Embryonic facial prominence (tissue), 1 donor: ENCODE data around the gene NALCN.

Experiments
- DNase-seq: peaks from one replicate; pipeline ENCODE4 v3.0.0-alpha.2; 2016; ENCODE audit errors: extremely low spot score

Gene NALCN

GRCh38 chr13:101291206-101291605, 125.1 kb downstream of the NALCN start:
- DNase-seq, result peak; percentile 46

DNA sequence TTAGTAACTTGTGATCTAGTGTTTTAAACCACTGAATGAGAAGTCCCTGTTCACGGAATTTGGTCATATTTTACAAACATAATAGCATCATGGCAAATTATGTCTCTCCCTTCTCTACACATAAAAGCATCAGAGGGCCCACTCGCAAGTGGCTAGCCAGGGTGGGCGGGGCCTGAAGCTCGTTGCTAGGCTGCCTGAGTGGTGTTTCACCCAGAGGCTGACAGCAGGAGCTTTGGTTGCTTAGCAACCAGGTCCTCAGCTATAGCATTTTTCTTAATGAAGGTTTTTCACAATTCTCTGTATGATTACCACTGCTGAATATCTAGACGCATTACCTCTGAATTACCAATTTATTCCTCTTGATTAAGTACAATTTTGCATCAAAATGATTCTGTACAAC, 126.5 kb downstream of the NALCN start:
- DNase-seq, result no peak

DNA sequence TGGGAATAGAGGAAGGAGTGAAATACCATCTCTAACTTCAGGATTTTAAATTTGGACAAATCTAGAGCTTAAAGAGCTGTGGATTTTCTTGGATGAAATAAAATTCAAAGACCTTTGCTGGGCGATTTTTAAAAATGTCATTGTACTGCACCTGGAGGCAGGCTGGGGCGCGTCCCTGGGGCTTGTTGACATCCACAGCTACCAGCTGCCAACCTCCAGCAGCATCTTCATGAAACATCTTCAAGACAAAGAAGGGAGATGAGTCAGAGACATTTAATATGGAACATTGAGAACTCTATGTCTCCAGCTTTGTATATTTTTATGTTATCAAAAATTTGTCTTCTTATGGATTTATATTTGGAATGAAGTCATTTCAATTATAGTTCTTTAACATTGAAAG, 132.5 kb downstream of the NALCN start:
- DNase-seq, result no peak

- no peak for DNase-seq
These were observed 143.4 kb downstream of the NALCN start for GRCh38 chr13:101272886-101273285.

- no peak for DNase-seq
These were observed 144.5 kb downstream of the NALCN start for GRCh38 chr13:101271681-101272245.

DNA sequence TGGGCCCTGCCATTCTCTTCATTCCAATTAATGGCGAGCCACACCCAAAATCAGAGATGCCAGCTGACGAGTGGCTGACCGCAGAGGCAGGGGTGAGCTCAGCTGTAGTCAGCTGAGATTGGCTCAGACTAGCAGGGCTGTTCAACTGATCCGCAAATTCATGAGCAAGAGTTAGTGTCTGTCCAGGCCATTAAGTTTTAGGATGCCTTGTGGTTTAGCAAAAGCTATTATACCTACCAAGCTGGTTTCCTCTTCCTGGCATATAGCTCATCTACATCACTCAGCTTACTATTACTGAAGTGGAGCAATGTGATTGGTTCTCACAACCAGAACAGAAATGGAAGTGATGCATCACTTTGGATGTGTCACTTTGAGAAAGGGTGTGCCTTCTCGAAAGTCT, 148.7 kb downstream of the NALCN start:
- no peak for DNase-seq

GRCh38 chr13:101265934-101266333, 150.4 kb downstream of the NALCN start:
- no peak for DNase-seq

GRCh38 chr13:101264931-101265330, 151.4 kb downstream of the NALCN start:
- no peak for DNase-seq

DNA sequence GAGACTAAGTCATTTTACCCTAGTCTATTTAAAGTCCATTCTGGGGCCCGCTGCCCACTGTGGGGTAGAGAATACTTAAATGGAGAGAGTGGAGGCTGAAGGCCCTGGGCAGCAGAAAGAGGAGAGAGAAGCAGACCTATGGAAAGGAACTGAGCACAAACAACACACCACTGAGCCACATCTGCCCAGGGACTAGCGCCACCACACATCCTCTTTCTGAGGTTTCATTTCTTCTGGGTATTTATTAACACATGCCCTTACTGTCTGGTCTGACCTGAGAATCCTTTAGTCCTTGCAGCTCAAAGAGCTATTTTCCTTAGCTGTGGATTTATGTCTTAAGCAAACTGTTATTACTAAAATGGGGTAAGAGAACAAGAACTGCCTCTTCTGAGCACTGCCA, 154.0 kb downstream of the NALCN start:
- no peak for DNase-seq

DNA sequence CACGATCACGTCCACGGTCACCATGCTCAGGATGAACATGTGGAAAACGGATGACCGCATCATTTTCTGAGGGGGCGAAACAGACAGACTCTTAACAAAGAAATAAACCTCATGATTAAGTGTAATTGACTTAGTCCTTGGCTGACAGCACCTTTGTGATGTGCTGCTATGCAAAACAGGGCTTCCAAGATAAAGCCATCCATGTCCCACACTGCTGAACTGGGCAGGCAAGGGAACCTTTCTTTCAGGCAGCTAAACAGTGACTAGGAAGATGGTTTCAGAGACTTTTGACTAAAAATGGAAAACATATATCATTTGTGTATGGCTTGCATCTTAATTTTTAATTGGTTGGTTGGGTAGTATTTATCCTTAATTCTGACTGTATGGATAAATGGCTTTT, 157.8 kb downstream of the NALCN start:
- DNase-seq, result no peak

DNA sequence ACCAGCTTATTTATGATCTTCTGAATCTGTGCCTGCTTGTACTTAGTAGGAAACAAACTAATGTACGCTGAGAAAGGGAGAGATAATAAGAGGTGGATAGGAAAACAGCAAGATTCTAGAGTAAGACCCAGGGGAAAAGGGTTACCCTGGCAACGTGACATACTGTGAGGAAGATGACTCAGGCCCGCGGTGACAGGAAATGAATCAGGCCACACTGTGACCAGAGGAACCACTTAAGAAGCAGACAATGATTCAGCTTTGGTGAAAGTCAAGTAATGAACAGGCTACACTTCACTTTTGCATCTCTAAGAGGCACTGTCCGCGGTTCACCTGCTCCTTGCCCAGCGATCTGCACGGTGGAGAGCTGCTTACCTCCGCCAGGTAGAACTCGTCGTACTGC, 158.2 kb downstream of the NALCN start:
- no peak for DNase-seq

DNA sequence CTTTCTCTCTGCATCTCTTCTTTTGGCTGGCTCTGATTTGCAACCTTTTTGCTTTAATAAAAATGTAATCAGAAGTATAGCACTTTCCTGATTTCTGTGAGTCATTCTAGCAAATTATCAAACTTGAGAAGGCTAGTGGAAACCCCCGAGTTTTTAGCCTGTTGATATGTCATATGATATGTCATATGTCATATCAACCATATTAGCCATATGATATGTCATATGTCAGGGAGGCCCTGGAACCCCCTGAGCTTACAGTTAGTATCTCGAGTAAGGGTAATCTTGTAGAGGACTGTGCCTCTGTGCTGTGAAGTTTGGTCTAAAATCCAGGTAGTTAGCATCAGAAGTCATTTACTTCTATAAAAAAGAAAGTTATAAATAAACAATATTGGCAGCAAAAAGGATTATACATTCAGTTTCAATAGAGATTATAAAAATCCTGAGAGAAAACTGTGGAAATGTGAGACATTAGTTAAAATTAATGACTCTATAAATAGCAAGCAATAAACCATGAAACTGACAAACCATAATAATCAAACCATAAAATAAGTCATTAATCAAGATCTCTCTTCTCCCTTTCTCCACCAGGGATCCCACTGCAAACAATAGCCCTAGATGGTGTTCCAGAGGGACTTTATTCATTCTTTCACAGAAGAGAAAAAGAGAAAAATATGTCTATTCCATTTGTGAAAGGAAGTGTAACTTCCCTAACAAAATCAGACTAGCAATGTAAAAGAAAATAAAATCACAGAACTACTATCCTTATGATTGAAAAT, 167.4 kb downstream of the NALCN start:
- DNase-seq, result no peak

GRCh38 chr13:101242720-101243119, 173.6 kb downstream of the NALCN start:
- no peak for DNase-seq

DNA sequence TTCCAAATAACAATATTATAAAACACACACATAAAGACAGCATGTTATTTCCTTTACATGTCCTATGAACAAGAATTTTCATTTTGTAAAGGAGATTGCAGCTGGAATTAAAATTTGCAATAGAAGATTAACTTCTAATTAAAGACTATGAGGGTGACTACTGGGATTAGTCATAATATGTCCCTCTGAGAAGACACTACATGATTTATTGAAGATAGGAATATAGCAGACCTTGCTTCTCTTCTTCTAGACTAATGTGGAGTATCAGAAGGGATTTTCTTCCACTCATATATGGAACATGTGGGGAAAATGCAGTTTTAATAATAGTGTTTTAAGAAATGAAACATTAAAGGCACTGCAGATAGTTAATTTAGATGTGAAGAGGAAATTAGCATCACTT, 177.8 kb downstream of the NALCN start:
- no peak for DNase-seq

- DNase-seq, result no peak
These were observed 184.4 kb downstream of the NALCN start for GRCh38 chr13:101231751-101232428.

GRCh38 chr13:101230271-101230890, 185.9 kb downstream of the NALCN start:
- no peak for DNase-seq

GRCh38 chr13:101219609-101220265, 196.6 kb downstream of the NALCN start:
- DNase-seq, result no peak

GRCh38 chr13:101218484-101218883, 197.8 kb downstream of the NALCN start:
- no peak for DNase-seq

GRCh38 chr13:101217086-101217485, 199.2 kb downstream of the NALCN start:
- DNase-seq, result no peak

- no peak for DNase-seq
These were observed 205.0 kb downstream of the NALCN start for GRCh38 chr13:101211261-101211660.

DNA sequence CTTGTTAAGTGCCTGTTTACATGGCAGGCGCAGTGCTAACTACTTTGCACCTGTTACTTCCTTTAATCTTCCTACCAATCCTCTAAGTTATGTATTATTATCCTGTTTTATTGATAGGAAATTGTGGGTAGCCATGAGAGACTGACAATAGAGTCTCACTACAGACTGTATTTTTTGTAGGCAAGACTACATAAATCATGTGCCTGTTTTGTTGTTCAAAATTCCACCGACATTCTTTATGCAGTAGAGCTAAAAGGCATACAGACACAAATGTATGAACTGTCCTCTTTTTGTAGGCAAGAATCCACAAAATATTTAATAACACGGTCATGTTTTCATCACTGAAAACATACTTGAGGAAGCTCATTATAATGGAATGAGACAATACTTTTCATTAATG, 205.5 kb downstream of the NALCN start:
- no peak for DNase-seq

GRCh38 chr13:101209206-101209893, 207.0 kb downstream of the NALCN start:
- DNase-seq, result no peak
